Activated T-helper 1 cell treated with Interleukin-2 at 50 U/mL for 16 hours (primary cell): Measurements from ENCODE around the gene AOAH.
"Not testable (repeated sequence)": the region's sequence is repeated elsewhere in the genome, so short reads cannot be mapped to it uniquely, and the experiment has no call there.

Experiments used
- DNase-seq: peaks from one replicate; pipeline ENCODE4 v3.0.0-alpha.2; 2020; ENCODE audit warnings: low read depth

AOAH gene

DNA sequence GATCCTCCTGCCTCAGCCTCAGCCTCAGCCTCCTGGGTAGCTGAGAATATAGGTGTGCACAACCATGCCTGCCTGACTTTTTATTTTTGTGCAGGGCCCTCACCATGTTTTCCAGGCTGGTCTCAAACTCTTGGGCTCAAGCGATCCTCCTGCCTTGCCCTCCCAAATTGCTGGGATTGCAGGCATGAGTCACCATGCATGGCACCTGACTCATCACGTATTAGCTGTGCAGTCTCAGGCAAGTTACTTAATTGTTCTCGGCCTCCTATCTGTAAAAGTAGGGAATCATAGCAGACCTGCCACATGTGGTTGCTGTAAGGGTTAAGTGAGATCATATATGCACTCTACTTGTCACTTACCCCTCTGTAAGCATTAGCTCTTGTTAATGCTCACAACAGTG is 217.5 kb downstream of the AOAH start:
- DNase-seq, result no peak

DNA sequence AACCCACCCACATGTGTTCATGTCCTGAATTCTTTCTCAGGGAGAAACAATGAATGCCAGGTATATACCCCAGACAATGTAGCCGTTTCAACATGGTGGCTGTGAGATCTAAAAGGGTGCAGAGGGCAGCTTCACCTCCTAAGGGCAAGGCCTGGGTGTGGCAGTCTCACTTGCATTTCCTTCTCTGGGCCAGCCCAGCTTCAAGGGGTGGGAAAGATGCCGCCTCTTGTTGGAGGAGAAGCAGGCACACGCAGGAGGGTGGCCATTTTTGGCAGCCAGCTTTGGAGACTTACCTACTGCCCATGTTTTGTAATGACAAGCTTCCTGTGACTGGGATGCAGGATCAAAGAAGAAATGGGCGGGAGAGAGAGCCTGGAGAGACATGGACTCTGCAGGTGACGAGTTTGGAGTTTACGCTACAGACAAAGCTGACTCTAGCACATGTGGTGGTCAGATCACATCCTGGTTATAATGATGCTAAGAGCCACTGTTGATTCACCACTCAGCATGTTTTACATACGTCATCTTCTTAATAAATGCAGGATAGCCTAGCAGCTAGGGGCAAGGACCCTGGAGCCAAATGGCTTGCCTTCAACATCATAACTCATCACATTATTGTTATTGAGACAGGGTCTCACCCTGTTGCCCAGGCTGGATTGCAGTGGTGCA is 218.0 kb downstream of the AOAH start:
- DNase-seq, result no peak

- not testable (repeated sequence) for DNase-seq
These were observed 219.7 kb downstream of the AOAH start for GRCh38 chr7:36504617-36505016.

- not testable (repeated sequence) for DNase-seq
These were observed 220.1 kb downstream of the AOAH start for GRCh38 chr7:36504216-36504615.

GRCh38 chr7:36497775-36498174 is 226.5 kb downstream of the AOAH start:
- DNase-seq, result no peak

GRCh38 chr7:36497176-36497575 is 227.1 kb downstream of the AOAH start:
- not testable (repeated sequence) for DNase-seq

DNA sequence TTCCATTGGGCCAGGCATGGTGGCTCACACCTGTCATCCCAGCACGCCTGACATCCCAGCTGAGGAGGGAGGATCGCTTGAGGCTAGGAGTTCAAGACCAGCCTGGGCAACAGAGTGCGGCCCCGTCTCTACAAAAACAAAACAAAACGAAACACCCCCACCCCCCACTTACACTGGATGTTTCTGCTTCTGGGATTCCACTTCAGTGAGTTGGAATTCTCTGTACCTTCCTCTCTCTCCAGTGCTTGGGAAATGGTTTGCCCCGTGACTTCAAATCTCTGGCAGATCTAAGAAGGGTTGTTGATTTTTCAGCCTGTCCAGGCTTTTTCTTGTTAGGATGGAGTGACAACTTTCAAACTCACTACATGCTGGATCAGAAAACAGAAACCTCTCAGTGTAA is 227.7 kb downstream of the AOAH start:
- DNase-seq, result no peak

DNA sequence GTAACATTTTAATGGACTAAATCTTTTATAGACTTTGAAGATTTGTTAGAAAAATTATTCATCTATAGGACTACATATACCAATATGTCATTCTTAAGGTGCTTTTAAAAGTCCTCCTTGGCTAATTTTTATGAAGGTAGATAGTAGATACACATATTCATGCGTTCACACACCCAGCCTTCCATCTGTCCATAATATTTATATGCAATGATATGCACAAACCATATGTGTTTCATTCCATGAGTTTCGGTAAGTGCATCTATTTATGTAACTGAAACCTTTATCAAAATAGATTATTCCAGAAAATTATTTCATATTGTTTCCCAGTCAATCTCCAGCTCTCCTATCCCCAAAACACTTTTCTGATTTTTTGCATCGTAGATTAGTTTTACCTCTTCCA is 233.0 kb downstream of the AOAH start:
- no peak for DNase-seq

DNA sequence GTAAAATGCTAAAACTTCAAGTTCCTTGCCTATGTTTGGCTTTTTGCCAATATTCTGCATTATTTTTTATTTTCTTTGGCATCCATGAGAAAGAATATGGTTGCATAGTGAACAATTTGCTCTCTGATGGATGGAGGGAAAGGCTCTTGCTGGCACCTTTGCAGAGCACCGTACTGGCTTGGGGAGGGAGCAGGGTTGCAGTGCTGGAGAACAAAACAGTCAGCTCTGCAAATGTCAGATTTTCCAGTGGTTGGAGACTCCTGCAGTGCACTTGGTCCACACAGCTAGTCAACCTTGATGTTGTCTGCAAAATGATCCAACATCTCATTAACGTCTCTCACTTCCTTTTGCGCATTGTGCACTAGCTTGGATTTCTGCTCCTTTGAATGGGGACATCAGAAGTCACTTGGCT is 233.9 kb downstream of the AOAH start:
- DNase-seq, result no peak

DNA sequence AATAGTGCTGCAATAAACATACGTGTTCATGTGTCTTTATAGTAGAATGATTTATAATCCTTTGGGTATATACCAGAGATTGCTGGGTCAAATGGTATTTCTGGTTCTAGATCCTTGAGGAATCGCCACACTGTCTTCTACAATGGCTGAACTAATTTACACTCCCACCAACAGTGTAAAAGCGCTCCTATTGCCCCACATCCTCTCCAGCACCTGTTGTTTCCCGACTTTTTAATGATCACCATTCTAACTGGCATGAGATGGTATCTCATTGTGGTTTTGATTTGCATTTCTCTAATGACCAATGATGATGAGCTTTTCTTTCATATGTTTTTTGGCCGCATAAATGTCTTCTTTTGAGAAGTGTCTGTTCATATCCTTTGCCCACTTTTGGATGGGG is 235.6 kb downstream of the AOAH start:
- DNase-seq, result not testable (repeated sequence)

GRCh38 chr7:36487756-36488336 is 236.4 kb downstream of the AOAH start:
- no peak for DNase-seq

- DNase-seq, result no peak
These were observed 238.0 kb downstream of the AOAH start for GRCh38 chr7:36486336-36486735.

- no peak for DNase-seq
These were observed 240.0 kb downstream of the AOAH start for GRCh38 chr7:36484265-36484664.

- not testable (repeated sequence) for DNase-seq
These were observed 240.4 kb downstream of the AOAH start for GRCh38 chr7:36483853-36484252.

DNA sequence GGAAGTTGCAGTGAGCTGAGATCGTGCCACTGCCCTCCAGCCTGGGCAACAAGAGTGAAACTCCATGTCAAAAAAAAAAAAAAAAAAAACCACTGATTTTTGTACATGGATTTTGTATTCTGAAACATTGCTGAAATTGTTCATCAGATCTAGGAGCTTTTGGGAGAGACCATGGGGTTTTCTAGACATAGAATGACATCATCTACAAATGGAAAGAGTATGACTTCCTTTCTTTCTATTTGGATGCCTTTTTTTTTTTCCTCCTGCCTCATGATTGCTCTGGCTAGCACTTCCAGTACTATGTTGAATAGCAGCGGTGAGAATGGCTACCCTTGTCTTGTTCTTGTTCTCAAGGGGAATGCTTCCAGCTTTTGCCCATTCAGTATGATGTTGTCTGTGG is 245.5 kb downstream of the AOAH start:
- no peak for DNase-seq

GRCh38 chr7:36475381-36475780 is 248.9 kb downstream of the AOAH start:
- DNase-seq, result no peak

DNA sequence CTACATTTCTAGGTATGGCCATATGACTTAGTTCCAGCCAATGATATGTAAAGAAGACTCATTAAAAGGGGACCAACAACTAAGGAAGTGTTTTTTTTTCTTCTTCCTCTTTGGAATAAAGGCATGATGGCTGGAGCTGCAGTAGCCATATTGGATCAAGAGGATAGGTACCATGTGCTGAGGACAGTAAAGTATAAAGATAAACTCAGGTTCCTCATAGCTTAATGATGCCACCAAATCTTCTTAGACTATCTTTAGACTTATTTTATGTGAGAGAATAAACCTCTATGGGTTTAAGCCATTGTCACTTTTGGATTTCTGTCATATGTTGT is 249.3 kb downstream of the AOAH start:
- no peak for DNase-seq

GRCh38 chr7:36474283-36475010 is 249.8 kb downstream of the AOAH start:
- DNase-seq, result no peak

GRCh38 chr7:36473454-36474282 is 250.6 kb downstream of the AOAH start:
- DNase-seq, result no peak

DNA sequence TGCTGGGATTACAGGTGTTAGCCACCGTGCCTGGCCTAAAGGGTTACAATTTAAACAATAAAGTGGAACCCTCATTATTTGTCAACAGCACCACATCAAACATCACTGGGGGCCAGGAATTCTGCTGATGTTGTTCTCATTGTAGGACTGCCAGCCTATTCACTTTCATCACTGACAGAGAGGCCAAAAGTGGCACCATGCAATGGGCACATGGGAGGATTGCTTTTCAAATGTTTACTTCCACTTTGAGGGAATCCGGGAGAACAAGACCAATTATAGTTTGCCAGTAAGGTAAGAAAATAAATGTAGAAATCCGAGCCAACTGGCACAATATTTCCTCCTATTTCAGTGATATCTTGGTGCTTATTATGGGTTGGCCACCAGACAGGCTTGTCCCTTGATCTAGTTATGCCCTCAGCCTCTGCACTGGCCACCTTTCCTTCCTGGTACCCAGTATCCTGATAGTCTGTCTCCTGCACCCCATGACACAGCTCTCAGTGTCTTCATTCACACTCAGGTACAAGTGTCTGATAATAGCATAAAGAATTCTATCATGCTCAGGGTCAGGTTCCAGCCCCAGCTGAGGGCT is 252.1 kb downstream of the AOAH start:
- DNase-seq, result no peak

DNA sequence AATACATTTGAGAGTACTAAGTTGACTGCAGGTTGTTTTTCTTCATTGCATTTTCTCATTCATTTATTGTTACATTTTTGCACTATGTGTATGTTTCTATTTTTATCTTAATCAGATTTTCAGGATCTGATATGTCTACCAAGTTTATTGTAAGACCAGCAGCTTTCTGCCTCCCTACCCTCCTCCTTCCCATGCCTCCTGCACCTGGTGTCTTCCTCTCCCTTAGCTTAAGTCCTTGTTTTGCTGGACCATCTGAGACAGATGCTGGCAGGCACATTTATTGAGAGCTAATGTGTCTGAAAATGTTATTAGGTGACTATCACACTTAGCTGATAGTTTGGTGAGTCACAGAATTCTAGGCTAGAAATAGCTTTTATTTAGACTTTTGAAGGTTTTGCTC is 255.1 kb downstream of the AOAH start:
- no peak for DNase-seq

DNA sequence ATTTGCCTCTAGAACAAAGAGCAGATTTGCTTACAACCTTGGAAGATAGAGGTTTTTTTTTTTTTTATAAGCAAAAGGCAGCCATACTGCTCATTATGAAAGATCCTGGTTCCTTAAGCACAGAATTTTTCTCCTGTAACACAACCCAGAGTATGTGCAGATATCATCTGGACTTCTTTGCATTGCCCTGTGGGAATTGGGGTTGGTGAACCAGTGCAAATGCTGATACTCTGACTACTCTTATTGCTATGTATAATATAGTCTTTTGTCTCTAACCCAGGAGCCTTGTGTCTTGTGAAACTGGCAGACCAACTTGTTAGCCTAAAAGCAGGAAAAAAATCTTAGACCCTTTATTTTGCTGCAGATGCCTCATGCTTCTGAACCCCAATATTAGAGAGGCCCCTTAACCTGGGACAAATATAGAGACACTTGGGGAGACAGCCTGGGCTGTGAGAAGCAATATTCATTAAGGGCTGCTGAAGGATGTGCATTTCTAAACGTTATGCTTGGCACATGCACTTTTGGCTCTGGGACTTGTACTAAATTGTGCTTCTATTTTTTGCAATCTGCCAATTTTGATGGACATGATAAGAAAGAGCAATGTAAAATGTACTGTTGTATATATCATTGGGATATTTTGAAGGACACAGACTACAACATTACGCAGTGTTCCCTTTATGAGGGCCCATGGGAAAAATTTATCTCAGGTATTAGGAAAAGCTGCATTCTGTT is 255.8 kb downstream of the AOAH start:
- no peak for DNase-seq
